GM06990 (cell line): ENCODE data around the gene AGO3.
A peak's percentile ranks its signal among the peaks of the same experiment; 100 is the strongest.

ENCODE experiments used
- DNase-seq: peaks from one replicate; pipeline ENCODE4 v3.0.0-alpha.2; 2011; ENCODE audit not compliant: insufficient read length; ENCODE audit errors: extremely low read depth
- H3K27me3 ChIP-seq: replicated peaks from 2 replicates; pipeline ENCODE4 v1.6.0; 2011; ENCODE audit warnings: low read length; ENCODE audit not compliant: control insufficient read depth, insufficient read depth
- H3K36me3 ChIP-seq: 2 replicates; pipeline ENCODE4 v1.5.1; 2011; ENCODE audit warnings: low read length; ENCODE audit not compliant: control insufficient read depth, insufficient read depth
- H3K4me3 ChIP-seq: replicated peaks from 2 replicates; pipeline ENCODE4 v1.5.1; 2011; ENCODE audit warnings: low read depth, mild to moderate bottlenecking, control low read depth, low read length
- TF ChIP-seq, protein P1 (sequence below): IDR thresholded peaks from 2 replicates; pipeline ENCODE4 v1.5.1; 2011; ENCODE audit warnings: low read length, control low read depth, mild to moderate bottlenecking, inconsistent platforms; ENCODE audit not compliant: insufficient read depth, poor library complexity, severe bottlenecking

AGO3 gene

DNA sequence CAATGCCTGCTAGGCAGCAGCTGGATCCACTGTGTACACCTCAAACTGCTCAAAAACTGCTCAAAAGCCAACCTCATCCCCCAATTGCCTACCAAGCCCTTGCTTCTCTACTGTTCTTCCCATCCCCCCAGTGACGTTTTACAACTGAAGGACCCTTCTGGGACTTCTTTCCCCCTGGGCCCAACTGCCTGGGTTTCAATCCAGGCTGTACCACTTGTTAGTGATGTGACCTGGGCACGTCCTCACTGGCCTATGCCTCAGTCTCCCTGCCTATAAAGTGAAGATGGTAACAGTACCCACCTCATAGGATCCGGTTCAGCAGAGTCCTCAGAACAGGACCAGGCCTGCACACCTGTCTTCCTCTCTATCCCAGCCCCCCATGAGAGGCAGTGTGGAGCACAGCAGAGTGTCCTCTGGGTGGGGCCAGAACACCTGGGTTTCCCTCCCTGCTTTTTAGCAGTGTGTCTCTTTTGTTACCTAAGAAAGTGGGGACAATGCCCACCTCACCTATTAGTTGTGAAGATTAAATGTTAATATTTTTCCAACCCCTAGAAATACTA, 151.1 kb downstream of the AGO3 start:
- Histone ChIP-seq H3K36me3 (no peaks in the 10 kb centered on the region), H3K4me3 (no peak overlapping the region), H3K27me3 (no peaks in the 10 kb centered on the region)
- no peak for DNase-seq
- TF ChIP-seq, protein P1, sequence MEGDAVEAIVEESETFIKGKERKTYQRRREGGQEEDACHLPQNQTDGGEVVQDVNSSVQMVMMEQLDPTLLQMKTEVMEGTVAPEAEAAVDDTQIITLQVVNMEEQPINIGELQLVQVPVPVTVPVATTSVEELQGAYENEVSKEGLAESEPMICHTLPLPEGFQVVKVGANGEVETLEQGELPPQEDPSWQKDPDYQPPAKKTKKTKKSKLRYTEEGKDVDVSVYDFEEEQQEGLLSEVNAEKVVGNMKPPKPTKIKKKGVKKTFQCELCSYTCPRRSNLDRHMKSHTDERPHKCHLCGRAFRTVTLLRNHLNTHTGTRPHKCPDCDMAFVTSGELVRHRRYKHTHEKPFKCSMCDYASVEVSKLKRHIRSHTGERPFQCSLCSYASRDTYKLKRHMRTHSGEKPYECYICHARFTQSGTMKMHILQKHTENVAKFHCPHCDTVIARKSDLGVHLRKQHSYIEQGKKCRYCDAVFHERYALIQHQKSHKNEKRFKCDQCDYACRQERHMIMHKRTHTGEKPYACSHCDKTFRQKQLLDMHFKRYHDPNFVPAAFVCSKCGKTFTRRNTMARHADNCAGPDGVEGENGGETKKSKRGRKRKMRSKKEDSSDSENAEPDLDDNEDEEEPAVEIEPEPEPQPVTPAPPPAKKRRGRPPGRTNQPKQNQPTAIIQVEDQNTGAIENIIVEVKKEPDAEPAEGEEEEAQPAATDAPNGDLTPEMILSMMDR = no peak

DNA sequence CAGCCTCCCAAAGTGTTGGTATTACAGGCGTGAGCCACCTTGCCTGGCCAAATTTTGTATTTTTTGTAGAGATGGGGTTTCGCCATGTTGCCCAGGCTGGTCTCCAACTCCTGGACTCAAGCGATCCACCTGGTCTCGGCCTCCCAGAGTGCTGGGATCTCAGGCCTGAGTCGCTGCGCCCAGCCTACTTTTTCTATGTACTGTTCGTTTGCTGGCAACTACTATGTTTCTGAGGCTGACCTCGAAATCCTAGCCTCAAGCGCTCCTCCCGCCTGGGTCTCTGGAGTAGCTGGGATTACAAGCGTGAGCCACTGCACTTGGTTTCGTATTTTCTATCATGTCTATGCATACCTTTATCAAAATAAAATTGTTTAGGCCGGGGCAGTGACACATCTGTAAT, 152.3 kb downstream of the AGO3 start:
- DNase-seq = no peak
- Histone ChIP-seq H3K4me3 (no peak overlapping the region), H3K27me3 (no peaks in the 10 kb centered on the region), H3K36me3 (no peaks in the 10 kb centered on the region)
- TF ChIP-seq, protein P1 = no peak

DNA sequence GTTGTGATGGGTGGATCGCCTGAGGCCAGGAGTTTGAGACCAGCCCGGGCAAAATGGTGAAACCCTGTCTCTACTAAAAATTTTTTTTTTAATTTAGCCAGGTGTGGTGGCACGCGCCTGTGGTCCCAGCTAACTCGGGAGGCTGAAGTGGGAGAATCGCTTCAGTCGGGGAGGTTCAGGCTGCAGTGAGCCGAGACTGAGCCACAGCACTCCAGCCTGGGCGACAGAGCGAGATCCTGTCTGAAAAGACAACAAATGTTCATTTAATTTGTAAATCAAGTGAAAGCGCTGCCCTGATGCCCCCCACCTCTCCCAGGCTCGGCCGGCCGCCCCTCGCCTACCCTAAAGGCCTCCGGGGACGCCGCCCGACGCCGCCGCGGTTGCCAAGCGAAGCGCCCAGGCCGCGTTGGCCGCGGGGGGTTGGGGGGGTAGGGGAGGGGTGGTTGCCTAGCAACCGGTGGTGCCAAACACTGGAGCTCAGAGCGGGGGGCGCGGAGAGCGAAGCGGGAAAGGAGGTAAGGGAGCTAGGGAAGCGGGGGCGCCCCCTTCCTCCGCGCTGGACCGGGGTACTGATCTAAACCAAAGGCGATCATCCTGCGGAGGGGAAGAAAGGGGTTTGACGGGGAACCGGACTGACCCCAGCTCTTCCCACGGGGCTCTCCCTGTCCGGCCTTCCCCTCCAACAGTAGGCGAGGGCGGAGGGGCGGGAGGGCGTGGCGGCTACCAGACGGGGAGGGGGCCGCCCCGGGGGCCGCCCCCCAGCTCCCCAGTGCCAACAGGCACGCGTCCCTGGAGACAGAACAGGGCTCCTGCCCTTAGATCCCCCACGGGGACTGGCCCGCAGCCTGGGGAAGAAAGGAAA, 153.0 kb downstream of the AGO3 start, which contains the start of gene TEKT2:
Gene TEKT2 (plus strand): TSS at position 460 of the 862 bp plus-strand sequence. CDS start 828 bp downstream, outside the sequence.
- DNase-seq = no peak
- H3K4me3 ChIP-seq = peak within 1 kb of the TSS; percentile 56
- no peaks in the 10 kb centered on the region for H3K27me3 ChIP-seq
- H3K36me3 ChIP-seq = no peaks in the 10 kb centered on the region
- TF ChIP-seq, protein P1 = no peak

DNA sequence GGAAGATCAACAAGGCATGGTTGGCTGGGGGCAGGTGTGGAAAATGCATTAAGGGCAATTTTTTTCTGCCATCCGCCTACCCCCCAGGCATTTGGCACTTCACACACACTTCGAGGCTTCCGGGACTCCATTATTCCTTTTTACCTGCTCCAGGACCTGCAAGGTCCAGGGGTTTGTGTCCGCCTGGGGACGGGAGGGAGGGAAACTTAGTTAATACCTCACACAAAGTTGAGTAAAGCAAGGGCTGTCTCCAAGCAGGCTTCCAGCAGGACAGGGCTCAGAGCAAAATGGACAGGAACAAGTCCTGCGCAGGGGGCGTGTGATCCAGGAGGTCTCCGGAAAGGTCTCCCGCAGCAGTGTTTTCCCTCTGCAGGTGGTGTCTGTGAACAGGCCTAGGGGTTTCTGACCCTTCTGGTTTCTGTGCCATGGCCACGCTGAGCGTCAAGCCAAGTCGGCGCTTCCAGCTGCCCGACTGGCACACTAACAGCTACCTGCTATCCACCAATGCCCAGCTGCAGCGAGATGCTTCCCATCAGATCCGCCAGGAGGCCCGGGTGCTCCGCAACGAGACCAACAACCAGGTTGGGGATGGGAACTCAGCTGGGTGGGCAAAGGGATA, 153.7 kb downstream of the AGO3 start:
- peak overlapping the region; percentile 56 for H3K4me3 ChIP-seq
- H3K36me3 ChIP-seq = no peaks in the 10 kb centered on the region
- no peak for DNase-seq
- TF ChIP-seq, protein P1 = no peak
- H3K27me3 ChIP-seq = no peaks in the 10 kb centered on the region

DNA sequence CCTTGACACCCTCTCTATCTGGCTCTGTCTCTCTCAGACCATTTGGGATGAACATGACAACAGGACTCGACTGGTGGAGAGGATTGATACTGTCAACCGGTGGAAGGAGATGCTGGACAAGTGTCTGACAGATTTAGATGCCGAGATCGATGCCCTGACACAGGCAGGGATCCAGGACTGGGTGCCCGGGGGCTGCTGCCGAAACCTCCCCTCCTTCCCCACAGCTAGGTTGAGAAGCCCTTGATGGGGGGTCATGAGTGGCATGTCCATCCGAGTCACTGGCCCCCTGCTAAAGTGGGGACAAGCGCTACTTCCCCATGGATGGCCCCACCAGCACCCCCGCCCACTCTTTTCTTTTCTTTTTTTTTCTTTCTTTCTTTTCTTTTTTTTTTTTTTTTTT, 154.2 kb downstream of the AGO3 start:
- TF ChIP-seq, protein P1 = no peak
- Histone ChIP-seq H3K27me3 (no peaks in the 10 kb centered on the region), H3K36me3 (no peaks in the 10 kb centered on the region), H3K4me3 (no peak overlapping the region)
- no peak for DNase-seq
